Vagina (tissue), 2 donors: ENCODE data around the gene HNF1B.

Experiments used
- CTCF ChIP-seq, 3 experiments: fragments of 450-650 bp in 2 of 3; fragments of 200-600 bp in 1 of 3; sonication (generic) in 1 of 3; IDR thresholded peaks; one replicate each; pipeline ENCODE4 v1.5.1; 2017 to 2019; ENCODE audit warnings: antibody characterized with exemption in 3 of 3, mild to moderate bottlenecking in 2 of 3, moderate library complexity in 2 of 3
- POLR2AphosphoS5 ChIP-seq, 2 donors: sonication (generic); formaldehyde crosslinking; IDR thresholded peaks; one replicate each; pipeline ENCODE4 v1.9.0; 2017; ENCODE audit warnings: antibody characterized with exemption in 2 of 2, mild to moderate bottlenecking in 2 of 2, low read depth in 1 of 2; ENCODE audit not compliant: insufficient read depth in 1 of 2

GRCh38 chr17:37659925-37660324 lies 84.9 kb downstream of the HNF1B start:
- TF ChIP-seq CTCF (IDR thresholded peaks at IDR 0.05) (no peak), POLR2AphosphoS5 (IDR thresholded peaks at IDR 0.05; ENCODE audit: insufficient read depth in 1 of 2, low read depth in 1 of 2) (no peak)
